Measurements from ENCODE around the gene IGFBP3.

Gene IGFBP3

GRCh38 chr7:45890125-45890901, 30.8 kb downstream of the IGFBP3 start:
- Histone ChIP-seq H3K9ac (ENCODE audit: low read length in 5 of 5) (no peak overlapping the region), H3K27me3 (ENCODE audit: control insufficient read depth in 5 of 5, insufficient read depth in 4 of 5, low read length in 5 of 5) (peaks cover 16 to 44% (median 30%) of the 10 kb centered on the region in 5 donors), H3K4me3 (ENCODE audit: low read depth in 1 of 5, low read length in 5 of 5) (no peak overlapping the region)

GRCh38 chr7:45889367-45890067, 31.6 kb downstream of the IGFBP3 start:
- Histone ChIP-seq H3K9ac (ENCODE audit: low read length in 5 of 5) (no peak overlapping the region), H3K4me3 (ENCODE audit: low read depth in 1 of 5, low read length in 5 of 5) (no peak overlapping the region), H3K27ac (ENCODE audit: low read depth, low read length) (no peak overlapping the region), H3K9me3 (ENCODE audit: control insufficient read depth in 5 of 5, low read length in 5 of 5) (no peaks in the 10 kb centered on the region), H3K27me3 (ENCODE audit: control insufficient read depth in 5 of 5, insufficient read depth in 4 of 5, low read length in 5 of 5) (peaks cover 13 to 50% (median 35%) of the 10 kb centered on the region in 5 donors), H3K36me3 (ENCODE audit: control insufficient read depth in 5 of 5, insufficient read depth in 5 of 5, low read length in 5 of 5) (no peaks in the 10 kb centered on the region), H3K4me1 (ENCODE audit: control insufficient read depth in 5 of 5, insufficient read depth in 5 of 5, low read length in 5 of 5) (peaks cover 0 to 11% (median 8%) of the 10 kb centered on the region in 5 donors)

More at GRCh38 chr7:45890125-45890901, 30.8 kb downstream of the IGFBP3 start:
- H3K4me1 ChIP-seq (ENCODE audit: control insufficient read depth in 5 of 5, insufficient read depth in 5 of 5, low read length in 5 of 5) = peaks cover 0 to 11% (median 8%) of the 10 kb centered on the region in 5 donors
- H3K27ac ChIP-seq (ENCODE audit: low read depth, low read length) = no peak overlapping the region
- H3K9me3 ChIP-seq (ENCODE audit: control insufficient read depth in 5 of 5, low read length in 5 of 5) = no peaks in the 10 kb centered on the region
- no peaks in the 10 kb centered on the region for H3K36me3 ChIP-seq (ENCODE audit: control insufficient read depth in 5 of 5, insufficient read depth in 5 of 5, low read length in 5 of 5)

GRCh38 chr7:45888993-45889366, 32.1 kb downstream of the IGFBP3 start:
- H3K36me3 ChIP-seq (ENCODE audit: control insufficient read depth in 5 of 5, insufficient read depth in 5 of 5, low read length in 5 of 5) = no peaks in the 10 kb centered on the region
- no peak overlapping the region for H3K27ac ChIP-seq (ENCODE audit: low read depth, low read length)
- H3K9me3 ChIP-seq (ENCODE audit: control insufficient read depth in 5 of 5, low read length in 5 of 5) = no peaks in the 10 kb centered on the region
- H3K27me3 ChIP-seq (ENCODE audit: control insufficient read depth in 5 of 5, insufficient read depth in 4 of 5, low read length in 5 of 5) = peaks cover 13 to 49% (median 39%) of the 10 kb centered on the region in 5 donors
- H3K4me1 ChIP-seq (ENCODE audit: control insufficient read depth in 5 of 5, insufficient read depth in 5 of 5, low read length in 5 of 5) = peaks cover 0 to 11% (median 8%) of the 10 kb centered on the region in 5 donors
- no peak overlapping the region for H3K9ac ChIP-seq (ENCODE audit: low read length in 5 of 5)
- peak overlapping the region in 1 of 5 donors; percentile 42 for H3K4me3 ChIP-seq (ENCODE audit: low read depth in 1 of 5, low read length in 5 of 5)

DNA sequence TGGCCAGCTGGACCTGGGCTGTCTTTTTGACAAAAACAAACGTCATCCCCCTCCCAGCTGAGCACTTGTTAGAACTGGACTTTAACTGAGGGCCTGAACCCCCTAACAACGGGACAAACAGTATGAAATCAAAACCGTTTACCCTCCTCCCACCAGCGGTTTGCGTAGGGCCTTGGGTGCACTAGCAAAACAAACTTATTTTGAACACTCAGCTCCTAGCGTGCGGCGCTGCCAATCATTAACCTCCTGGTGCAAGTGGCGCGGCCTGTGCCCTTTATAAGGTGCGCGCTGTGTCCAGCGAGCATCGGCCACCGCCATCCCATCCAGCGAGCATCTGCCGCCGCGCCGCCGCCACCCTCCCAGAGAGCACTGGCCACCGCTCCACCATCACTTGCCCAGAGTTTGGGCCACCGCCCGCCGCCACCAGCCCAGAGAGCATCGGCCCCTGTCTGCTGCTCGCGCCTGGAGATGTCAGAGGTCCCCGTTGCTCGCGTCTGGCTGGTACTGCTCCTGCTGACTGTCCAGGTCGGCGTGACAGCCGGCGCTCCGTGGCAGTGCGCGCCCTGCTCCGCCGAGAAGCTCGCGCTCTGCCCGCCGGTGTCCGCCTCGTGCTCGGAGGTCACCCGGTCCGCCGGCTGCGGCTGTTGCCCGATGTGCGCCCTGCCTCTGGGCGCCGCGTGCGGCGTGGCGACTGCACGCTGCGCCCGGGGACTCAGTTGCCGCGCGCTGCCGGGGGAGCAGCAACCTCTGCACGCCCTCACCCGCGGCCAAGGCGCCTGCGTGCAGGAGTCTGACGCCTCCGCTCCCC, 32.7 kb downstream of the IGFBP3 start, which contains the start of gene IGFBP1:
TSS of gene IGFBP1 (plus strand) at position 304 of the 808 bp plus-strand sequence. CDS start at position 469, 165 bp downstream.
- H3K9me3 ChIP-seq (ENCODE audit: control insufficient read depth in 5 of 5, low read length in 5 of 5) = no peaks in the 10 kb centered on the region
- no peak within 1 kb of the TSS for H3K9ac ChIP-seq (ENCODE audit: low read length in 5 of 5)
- H3K36me3 ChIP-seq (ENCODE audit: control insufficient read depth in 5 of 5, insufficient read depth in 5 of 5, low read length in 5 of 5) = no peaks in the 10 kb centered on the region
- H3K27ac ChIP-seq (ENCODE audit: low read depth, low read length) = no peak within 1 kb of the TSS
- peaks cover 13 to 49% (median 39%) of the 10 kb centered on the region in 5 donors for H3K27me3 ChIP-seq (ENCODE audit: control insufficient read depth in 5 of 5, insufficient read depth in 4 of 5, low read length in 5 of 5)
- peaks cover 0 to 11% (median 8%) of the 10 kb centered on the region in 5 donors for H3K4me1 ChIP-seq (ENCODE audit: control insufficient read depth in 5 of 5, insufficient read depth in 5 of 5, low read length in 5 of 5)
- peak within 1 kb of the TSS in 2 of 5 donors; percentile 21 to 42 for H3K4me3 ChIP-seq (ENCODE audit: low read depth in 1 of 5, low read length in 5 of 5)

DNA sequence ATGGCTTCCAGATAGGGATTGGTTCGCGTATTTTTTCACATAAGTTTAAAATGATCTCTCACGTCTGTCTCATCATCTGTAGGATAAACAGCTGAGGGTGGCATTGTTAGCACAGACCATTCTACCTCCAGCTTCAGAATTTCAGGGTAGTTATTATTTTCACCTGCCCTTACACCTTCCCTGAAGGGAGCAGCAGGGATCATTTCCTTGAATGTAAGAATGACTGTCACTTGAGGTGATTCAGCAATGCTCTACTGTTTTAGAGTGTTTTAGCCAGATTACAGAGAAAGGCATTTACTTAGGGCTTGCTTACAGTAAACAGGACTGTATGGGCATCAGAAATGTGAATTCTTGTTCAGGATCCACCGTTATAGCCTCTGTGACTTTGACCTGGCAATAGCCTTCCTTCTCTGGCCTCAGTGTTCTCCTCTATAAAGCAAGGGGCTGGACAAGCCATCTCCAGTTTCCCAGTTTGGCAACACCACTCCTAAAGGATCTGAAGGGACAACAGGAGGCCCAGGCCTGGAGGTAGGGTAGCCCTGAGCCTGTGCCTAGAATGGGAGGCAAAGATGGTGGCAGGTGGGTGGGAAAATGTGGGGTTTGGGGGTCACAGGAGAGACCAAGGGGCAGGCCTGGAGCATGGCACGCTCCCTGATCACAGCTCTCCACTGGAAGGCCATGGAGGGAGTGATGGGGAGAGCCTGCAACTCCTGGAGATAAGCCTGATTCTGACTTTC, 34.0 kb downstream of the IGFBP3 start:
- H3K9me3 ChIP-seq (ENCODE audit: control insufficient read depth in 5 of 5, low read length in 5 of 5) = no peaks in the 10 kb centered on the region
- H3K27me3 ChIP-seq (ENCODE audit: control insufficient read depth in 5 of 5, insufficient read depth in 4 of 5, low read length in 5 of 5) = peaks cover 13 to 52% (median 39%) of the 10 kb centered on the region in 5 donors
- no peak overlapping the region for H3K9ac ChIP-seq (ENCODE audit: low read length in 5 of 5)

GRCh38 chr7:45885264-45885882, 35.7 kb downstream of the IGFBP3 start:
- Histone ChIP-seq H3K27me3 (ENCODE audit: control insufficient read depth in 5 of 5, insufficient read depth in 4 of 5, low read length in 5 of 5) (peaks cover 13 to 56% (median 39%) of the 10 kb centered on the region in 5 donors), H3K4me3 (ENCODE audit: low read depth in 1 of 5, low read length in 5 of 5) (no peak overlapping the region), H3K27ac (ENCODE audit: low read depth, low read length) (no peak overlapping the region), H3K9me3 (ENCODE audit: control insufficient read depth in 5 of 5, low read length in 5 of 5) (no peaks in the 10 kb centered on the region), H3K4me1 (ENCODE audit: control insufficient read depth in 5 of 5, insufficient read depth in 5 of 5, low read length in 5 of 5) (peaks cover 0 to 11% (median 8%) of the 10 kb centered on the region in 5 donors), H3K9ac (ENCODE audit: low read length in 5 of 5) (no peak overlapping the region), H3K36me3 (ENCODE audit: control insufficient read depth in 5 of 5, insufficient read depth in 5 of 5, low read length in 5 of 5) (no peaks in the 10 kb centered on the region)

More for the DNA sequence above, 34.0 kb downstream of the IGFBP3 start:
- H3K4me3 ChIP-seq (ENCODE audit: low read depth in 1 of 5, low read length in 5 of 5) = no peak overlapping the region
- H3K27ac ChIP-seq (ENCODE audit: low read depth, low read length) = no peak overlapping the region
- H3K4me1 ChIP-seq (ENCODE audit: control insufficient read depth in 5 of 5, insufficient read depth in 5 of 5, low read length in 5 of 5) = peaks cover 0 to 11% (median 8%) of the 10 kb centered on the region in 5 donors
- H3K36me3 ChIP-seq (ENCODE audit: control insufficient read depth in 5 of 5, insufficient read depth in 5 of 5, low read length in 5 of 5) = no peaks in the 10 kb centered on the region

GRCh38 chr7:45884136-45884535, 36.9 kb downstream of the IGFBP3 start:
- no peak overlapping the region for H3K27ac ChIP-seq (ENCODE audit: low read depth, low read length)
- H3K4me1 ChIP-seq (ENCODE audit: control insufficient read depth in 5 of 5, insufficient read depth in 5 of 5, low read length in 5 of 5) = peaks cover 0 to 8% (median 7%) of the 10 kb centered on the region in 5 donors
- peaks cover 7 to 48% (median 31%) of the 10 kb centered on the region in 5 donors for H3K27me3 ChIP-seq (ENCODE audit: control insufficient read depth in 5 of 5, insufficient read depth in 4 of 5, low read length in 5 of 5)
- no peaks in the 10 kb centered on the region for H3K36me3 ChIP-seq (ENCODE audit: control insufficient read depth in 5 of 5, insufficient read depth in 5 of 5, low read length in 5 of 5)
- H3K4me3 ChIP-seq (ENCODE audit: low read depth in 1 of 5, low read length in 5 of 5) = no peak overlapping the region
- no peak overlapping the region for H3K9ac ChIP-seq (ENCODE audit: low read length in 5 of 5)
- no peaks in the 10 kb centered on the region for H3K9me3 ChIP-seq (ENCODE audit: control insufficient read depth in 5 of 5, low read length in 5 of 5)

DNA sequence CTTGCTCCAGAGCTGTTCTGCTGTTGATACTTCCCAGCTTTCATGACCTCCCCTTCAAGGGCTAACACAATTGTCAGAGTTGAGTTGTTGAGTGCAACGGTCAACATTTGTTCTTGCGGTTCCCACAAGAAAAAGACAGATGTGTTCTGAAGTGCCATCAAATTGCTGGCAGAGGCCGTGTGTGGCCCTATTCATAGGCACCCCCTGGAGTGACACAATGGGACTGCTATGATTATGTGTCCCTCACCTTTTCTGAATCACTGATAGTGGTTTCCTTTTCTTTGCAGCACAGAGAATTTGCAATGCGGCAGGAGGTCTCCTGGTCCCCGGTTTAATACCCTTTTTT, 38.6 kb downstream of the IGFBP3 start:
- no peak overlapping the region for H3K9ac ChIP-seq (ENCODE audit: low read length in 5 of 5)
- peaks cover 4 to 33% (median 19%) of the 10 kb centered on the region in 5 donors for H3K27me3 ChIP-seq (ENCODE audit: control insufficient read depth in 5 of 5, insufficient read depth in 4 of 5, low read length in 5 of 5)
- no peaks in the 10 kb centered on the region for H3K36me3 ChIP-seq (ENCODE audit: control insufficient read depth in 5 of 5, insufficient read depth in 5 of 5, low read length in 5 of 5)
- no peak overlapping the region for H3K27ac ChIP-seq (ENCODE audit: low read depth, low read length)
- peaks cover 0 to 12% (median 6%) of the 10 kb centered on the region in 5 donors for H3K9me3 ChIP-seq (ENCODE audit: control insufficient read depth in 5 of 5, low read length in 5 of 5)
- no peaks in the 10 kb centered on the region for H3K4me1 ChIP-seq (ENCODE audit: control insufficient read depth in 5 of 5, insufficient read depth in 5 of 5, low read length in 5 of 5)
- no peak overlapping the region for H3K4me3 ChIP-seq (ENCODE audit: low read depth in 1 of 5, low read length in 5 of 5)
